LNCaP clone FGC (cell line): ENCODE results near the gene CCND2.

Experiments used
- DNase-seq: peaks from one replicate; pipeline ENCODE4 v3.0.0-alpha.2; 2011; ENCODE audit warnings: low read depth
- H3K4me3 ChIP-seq: 2 replicates; pipeline ENCODE4 v1.5.1; 2011; ENCODE audit warnings: mild to moderate bottlenecking, low read depth, low read length, control low read depth
- TF ChIP-seq, protein P1 (sequence below): IDR thresholded peaks from 2 replicates; pipeline ENCODE4 v1.5.1; 2012; ENCODE audit warnings: mild to moderate bottlenecking; ENCODE audit not compliant: control insufficient read depth, insufficient read depth; ENCODE audit errors: extremely low read depth

CCND2 gene

DNA sequence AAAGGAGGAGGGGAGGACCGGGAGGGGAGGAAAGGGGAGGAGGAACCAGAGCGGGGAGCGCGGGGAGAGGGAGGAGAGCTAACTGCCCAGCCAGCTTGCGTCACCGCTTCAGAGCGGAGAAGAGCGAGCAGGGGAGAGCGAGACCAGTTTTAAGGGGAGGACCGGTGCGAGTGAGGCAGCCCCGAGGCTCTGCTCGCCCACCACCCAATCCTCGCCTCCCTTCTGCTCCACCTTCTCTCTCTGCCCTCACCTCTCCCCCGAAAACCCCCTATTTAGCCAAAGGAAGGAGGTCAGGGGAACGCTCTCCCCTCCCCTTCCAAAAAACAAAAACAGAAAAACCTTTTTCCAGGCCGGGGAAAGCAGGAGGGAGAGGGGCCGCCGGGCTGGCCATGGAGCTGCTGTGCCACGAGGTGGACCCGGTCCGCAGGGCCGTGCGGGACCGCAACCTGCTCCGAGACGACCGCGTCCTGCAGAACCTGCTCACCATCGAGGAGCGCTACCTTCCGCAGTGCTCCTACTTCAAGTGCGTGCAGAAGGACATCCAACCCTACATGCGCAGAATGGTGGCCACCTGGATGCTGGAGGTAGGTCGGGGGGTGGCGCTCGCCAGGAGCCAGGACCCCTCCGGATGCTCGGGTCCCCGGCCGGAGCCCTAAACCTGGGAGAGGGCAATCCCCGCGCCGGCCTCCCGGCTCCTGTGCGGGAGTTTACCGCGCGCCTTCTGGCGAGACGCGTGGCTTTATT lies at the start of gene CCND2:
CCND2 (plus strand) TSS at position 111 of the 744 bp plus-strand sequence; CDS start at position 390, 279 bp downstream.
- DNase-seq = no peak
- H3K4me3 ChIP-seq = no peak within 1 kb of the TSS

DNA sequence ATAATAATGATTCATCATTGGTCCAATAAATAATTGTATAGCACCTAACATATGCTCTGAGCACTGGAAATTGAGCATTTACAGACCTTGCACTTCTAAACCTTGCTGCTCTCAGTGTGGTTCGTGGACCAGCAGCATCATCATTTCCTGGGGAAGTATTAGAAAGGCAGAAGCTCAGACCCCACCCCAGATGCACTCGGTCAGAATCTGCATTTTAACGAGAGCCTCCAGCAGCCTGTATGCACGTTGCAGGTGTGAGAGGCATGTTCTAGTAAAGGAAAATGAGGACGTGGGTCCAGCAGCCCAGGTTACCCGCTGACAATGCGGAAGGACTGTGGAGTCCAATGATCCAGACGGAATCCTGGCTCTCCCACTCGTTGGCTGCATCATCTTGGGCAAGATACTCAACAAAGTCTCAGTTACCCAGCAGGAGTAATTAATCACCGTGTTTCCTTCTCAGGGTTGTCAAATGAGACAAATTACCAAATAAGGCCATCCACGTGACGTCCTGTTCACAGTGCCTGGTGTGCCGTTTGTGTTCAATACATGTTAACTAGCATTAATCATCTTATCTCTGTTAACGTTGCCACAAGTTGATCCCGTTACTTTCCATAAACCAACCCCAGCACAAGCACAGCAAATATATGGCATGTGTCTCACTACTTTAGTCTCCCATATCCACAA lies 49.2 kb upstream of the CCND2 start:
- no peak for DNase-seq
- TF ChIP-seq, protein P1, sequence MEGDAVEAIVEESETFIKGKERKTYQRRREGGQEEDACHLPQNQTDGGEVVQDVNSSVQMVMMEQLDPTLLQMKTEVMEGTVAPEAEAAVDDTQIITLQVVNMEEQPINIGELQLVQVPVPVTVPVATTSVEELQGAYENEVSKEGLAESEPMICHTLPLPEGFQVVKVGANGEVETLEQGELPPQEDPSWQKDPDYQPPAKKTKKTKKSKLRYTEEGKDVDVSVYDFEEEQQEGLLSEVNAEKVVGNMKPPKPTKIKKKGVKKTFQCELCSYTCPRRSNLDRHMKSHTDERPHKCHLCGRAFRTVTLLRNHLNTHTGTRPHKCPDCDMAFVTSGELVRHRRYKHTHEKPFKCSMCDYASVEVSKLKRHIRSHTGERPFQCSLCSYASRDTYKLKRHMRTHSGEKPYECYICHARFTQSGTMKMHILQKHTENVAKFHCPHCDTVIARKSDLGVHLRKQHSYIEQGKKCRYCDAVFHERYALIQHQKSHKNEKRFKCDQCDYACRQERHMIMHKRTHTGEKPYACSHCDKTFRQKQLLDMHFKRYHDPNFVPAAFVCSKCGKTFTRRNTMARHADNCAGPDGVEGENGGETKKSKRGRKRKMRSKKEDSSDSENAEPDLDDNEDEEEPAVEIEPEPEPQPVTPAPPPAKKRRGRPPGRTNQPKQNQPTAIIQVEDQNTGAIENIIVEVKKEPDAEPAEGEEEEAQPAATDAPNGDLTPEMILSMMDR = no peak
- no peak overlapping the region for H3K4me3 ChIP-seq

More for the DNA sequence above, at the start of gene CCND2:
- TF ChIP-seq, protein P1 = no peak

DNA sequence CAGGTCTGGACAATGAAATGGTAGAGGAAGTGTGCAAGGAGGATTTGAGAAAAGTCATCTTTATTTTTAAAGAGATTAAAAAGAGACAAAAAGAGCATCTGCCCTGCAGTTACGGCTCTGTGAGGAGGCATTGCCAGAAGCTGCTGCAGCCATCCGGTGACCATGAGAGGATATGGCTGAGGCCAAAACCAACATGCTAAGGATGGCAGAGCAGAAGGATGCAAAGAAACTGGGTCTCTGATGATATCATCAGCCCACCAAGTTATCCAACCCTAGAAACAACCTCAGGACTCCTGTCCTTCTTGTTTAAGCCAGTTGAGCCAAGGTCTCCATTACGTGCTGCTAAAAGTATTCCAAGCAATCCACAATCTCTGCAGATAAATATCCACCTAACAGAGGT lies 48.0 kb upstream of the CCND2 start:
- no peak for DNase-seq

DNA sequence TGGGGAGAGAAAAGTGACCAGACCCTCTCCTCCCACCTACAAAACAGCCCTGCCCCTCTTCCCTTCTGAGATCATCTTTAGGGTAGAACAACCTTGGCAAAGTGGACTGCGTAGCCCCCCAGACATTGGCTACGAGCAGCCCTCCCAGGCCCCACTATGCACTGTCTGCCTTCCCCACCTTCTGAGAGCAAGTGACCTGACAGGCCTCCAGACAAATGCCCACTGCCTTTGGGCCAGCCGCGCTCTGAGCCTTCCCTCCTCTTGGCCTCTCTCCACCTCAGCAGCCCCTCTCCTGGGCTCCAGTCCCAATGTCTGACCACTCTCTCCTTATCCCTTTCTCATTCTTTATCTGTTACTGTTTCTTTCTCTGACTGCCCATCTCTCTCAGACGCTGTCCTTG lies 46.5 kb upstream of the CCND2 start:
- TF ChIP-seq, protein P1 = no peak
- H3K4me3 ChIP-seq = no peak overlapping the region
- no peak for DNase-seq

More for the DNA sequence above, 48.0 kb upstream of the CCND2 start:
- no peak overlapping the region for H3K4me3 ChIP-seq
- TF ChIP-seq, protein P1 = no peak

DNA sequence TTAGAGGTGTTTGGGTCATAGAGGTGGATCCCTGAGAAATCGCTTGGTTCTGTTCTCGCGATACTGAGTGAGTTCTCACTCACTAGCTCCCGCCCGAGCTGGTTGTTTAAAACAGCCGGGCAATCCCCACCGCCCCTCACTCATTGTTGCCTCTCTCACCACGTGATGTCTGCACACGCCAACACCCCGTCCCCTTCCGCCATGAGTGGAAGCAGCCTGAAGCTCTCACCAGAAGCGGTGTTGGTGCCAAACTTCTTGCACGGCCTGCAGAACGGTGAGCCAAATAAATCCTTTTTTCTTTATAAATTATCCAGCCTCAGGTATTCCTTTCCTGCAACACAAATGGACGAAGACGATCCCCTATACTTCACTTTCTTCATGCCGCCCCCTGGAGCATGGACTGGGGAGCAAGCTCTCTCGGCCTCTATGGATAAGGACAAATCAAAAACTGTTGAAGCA lies 45.4 kb upstream of the CCND2 start:
- DNase-seq = no peak
- no peak overlapping the region for H3K4me3 ChIP-seq
- TF ChIP-seq, protein P1 = peak; percentile 30; the same call in 1 of the 2 replicates

DNA sequence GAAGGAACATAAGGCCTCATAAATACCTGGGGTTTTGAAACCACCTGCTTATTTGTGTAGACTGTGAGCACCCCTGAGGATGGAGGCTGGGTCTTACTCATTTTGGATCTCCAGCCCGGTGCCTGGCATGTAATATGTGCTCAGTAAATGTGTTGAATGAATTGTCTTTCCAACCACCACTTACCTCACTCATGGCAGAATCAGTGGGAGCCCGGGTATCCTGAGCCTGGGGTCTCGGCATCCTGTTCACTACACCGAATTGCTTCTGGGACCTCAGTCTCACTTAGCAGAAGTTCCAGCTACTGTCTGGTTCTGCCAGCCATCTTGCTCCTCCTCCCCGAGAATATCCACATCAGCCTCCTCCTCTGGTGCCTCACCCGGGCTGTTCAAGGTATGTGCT lies 43.0 kb upstream of the CCND2 start:
- DNase-seq = no peak
- H3K4me3 ChIP-seq = no peak overlapping the region
- TF ChIP-seq, protein P1 = no peak
